Measurements from ENCODE around the gene SASH1.
"Not testable (repeated sequence)": the region's sequence is repeated elsewhere in the genome, so short reads cannot be mapped to it uniquely, and the experiment has no call there.

Gene SASH1

DNA sequence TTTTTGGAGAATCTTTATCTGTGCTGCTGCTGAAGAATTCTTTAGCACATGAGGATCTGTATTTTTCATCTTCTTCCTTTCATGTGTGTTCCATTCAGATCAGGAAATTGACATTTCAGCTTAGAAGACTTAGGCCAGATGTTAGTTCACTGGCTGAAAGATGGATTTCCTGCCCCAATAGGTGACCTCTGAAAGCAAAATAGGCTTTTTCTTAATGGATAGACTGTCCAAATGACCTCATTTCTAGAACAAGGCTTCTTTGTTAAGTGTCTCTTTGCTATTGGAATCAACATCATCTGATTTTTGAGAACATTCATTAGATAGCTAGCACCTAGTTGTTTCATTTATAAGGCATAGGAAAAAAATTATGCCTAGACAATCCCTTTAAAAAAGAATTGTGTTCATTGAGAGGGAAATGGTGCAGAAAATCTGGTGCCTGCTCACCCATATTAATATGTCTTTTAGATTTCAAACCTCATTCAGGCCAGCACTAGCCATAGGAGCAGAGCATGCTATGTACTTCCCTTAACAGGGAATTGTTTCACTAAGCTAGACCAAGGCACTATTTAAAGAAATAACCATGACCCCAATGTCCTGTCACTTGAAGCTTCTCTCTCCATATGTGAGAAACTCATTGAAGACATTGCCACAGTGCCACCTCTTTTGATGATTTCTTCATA lies 13.6 kb upstream of the SASH1 start:
- no peak for DNase-seq (ENCODE audit: low spot score)

GRCh38 chr6:148329596-148330381 lies 12.8 kb upstream of the SASH1 start:
- DNase-seq (ENCODE audit: low spot score) = no peak

GRCh38 chr6:148332088-148332487 lies 10.6 kb upstream of the SASH1 start:
- no peak for DNase-seq (ENCODE audit: low spot score)

DNA sequence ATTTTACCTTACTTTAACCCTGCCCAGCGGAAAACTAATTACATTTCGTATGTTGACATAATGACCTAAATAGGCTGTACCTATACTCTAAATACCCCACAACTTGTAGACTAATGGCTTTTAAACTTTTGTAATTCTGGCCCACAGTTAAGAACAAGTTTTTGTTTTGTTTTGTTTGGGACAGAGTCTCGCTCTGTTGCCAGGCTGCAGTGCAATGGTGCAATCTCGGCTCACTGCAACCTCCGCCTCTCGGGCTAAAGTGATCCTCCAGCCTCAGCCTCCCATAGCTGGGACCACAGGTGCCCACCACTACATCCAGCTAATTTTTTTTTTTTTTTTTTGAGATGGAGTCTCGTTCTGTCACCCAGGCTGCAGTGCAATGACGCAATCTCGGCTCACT lies 5.7 kb upstream of the SASH1 start:
- DNase-seq (ENCODE audit: low spot score) = no peak

GRCh38 chr6:148339766-148340165 lies 2.9 kb upstream of the SASH1 start:
- DNase-seq (ENCODE audit: low spot score) = no peak

DNA sequence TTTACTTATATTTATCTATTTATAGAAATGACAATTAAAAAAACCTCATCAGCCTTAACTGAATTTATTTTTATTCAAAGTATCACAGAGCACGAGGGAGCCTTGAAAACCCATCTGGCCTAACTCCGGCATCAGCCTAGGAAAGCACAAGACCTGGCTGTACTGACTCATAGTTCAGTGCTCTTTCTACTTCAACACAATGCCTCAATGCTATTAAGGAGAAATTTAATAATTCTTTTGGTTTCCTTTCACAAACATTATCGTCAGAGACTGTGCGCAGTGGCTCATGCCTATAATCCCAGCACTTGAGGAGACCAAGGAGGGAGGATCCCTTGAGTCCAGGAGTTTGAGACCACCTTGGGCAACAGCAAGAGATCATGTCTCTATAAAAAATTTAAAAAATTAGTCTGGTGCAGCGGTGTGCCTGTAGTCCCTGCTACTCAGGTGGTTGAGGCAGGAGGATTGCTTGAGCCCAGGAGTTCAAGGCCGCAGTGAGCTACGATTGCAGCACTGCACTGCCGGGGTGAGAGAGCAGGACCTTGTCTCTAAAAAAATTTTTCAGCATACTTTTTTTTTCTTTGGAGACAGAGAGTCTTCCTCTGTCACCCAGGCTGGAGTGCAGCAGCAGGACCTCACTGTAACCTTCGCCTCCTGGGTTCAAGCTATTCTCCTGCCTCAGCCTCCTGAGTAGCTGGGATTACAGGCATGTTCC lies 1.9 kb upstream of the SASH1 start:
- DNase-seq (ENCODE audit: low spot score) = no peak

GRCh38 chr6:148342100-148342349 lies 613 bp upstream of the SASH1 start:
- no peak for DNase-seq (ENCODE audit: low spot score)

- no peak for DNase-seq (ENCODE audit: low spot score)
These were observed 577 bp downstream of the SASH1 start for GRCh38 chr6:148343047-148343782.

GRCh38 chr6:148345176-148345575 lies 2.5 kb downstream of the SASH1 start:
- no peak for DNase-seq (ENCODE audit: low spot score)

GRCh38 chr6:148345578-148345977 lies 2.9 kb downstream of the SASH1 start:
- DNase-seq (ENCODE audit: low spot score) = no peak

GRCh38 chr6:148346681-148347440 lies 4.2 kb downstream of the SASH1 start:
- no peak for DNase-seq (ENCODE audit: low spot score)

- DNase-seq (ENCODE audit: low spot score) = no peak
These were observed 4.9 kb downstream of the SASH1 start for GRCh38 chr6:148347441-148348054.

GRCh38 chr6:148348335-148348734 lies 5.7 kb downstream of the SASH1 start:
- DNase-seq (ENCODE audit: low spot score) = no peak

- DNase-seq (ENCODE audit: low spot score) = no peak
These were observed 6.1 kb downstream of the SASH1 start for GRCh38 chr6:148348778-148349177.

GRCh38 chr6:148349466-148349865 lies 6.8 kb downstream of the SASH1 start:
- DNase-seq (ENCODE audit: low spot score) = no peak

- no peak for DNase-seq (ENCODE audit: low spot score)
These were observed 8.7 kb downstream of the SASH1 start for GRCh38 chr6:148351309-148351708.

GRCh38 chr6:148352421-148352820 lies 9.8 kb downstream of the SASH1 start:
- not testable (repeated sequence) for DNase-seq (ENCODE audit: low spot score)

GRCh38 chr6:148358196-148358785 lies 15.7 kb downstream of the SASH1 start:
- DNase-seq (ENCODE audit: low spot score) = no peak

GRCh38 chr6:148359228-148359627 lies 16.6 kb downstream of the SASH1 start:
- DNase-seq (ENCODE audit: low spot score) = no peak

DNA sequence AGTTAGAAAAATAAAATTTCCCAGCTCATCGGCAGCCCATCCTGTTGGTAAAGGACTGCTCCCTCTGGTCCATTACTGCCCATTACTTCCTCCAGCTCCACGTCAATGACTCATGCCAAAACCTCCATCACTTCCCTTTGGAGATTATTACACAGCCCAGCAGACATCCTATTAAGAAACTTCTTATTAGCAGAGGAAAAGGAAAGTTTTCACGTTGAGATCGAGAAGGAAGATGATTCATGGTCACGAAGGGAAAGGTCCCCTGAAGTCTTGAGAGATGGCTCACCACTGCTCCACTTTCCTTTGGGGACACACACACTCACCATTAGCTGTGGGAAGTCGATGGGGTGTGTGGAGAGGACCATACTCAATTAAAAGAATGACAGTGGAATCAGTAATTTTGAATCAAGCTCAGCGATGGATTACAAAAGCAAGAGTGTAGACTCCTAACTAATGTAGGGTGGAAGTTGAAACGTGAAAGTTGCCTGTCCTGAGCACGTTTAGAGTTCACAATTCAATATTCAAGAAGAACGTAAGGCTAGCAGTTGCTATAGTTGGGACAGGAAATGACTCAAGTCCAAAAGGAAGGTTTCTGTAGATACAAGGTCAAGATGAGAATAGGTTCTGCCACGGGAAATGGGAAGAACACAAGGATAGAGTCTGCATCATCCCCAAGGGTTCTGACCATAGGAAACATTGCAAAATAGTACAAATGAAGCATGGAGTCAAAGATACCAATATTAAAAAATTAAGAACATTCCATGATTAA lies 21.6 kb downstream of the SASH1 start:
- DNase-seq (ENCODE audit: low spot score) = no peak

Data from hematopoietic multipotent progenitor cell treated with erythropoietin and hydrocortisone succinate and interleukin-3 and kit ligand, for 17 days (in vitro differentiated cells).